GM06990 (cell line): ENCODE results near the gene RYR2.
"Not testable (repeated sequence)": the region's sequence is repeated elsewhere in the genome, so short reads cannot be mapped to it uniquely, and the experiment has no call there.

Source experiments
- DNase-seq: peaks from one replicate; pipeline ENCODE4 v3.0.0-alpha.2; 2011; ENCODE audit not compliant: insufficient read length; ENCODE audit errors: extremely low read depth
- H3K27me3 ChIP-seq: replicated peaks from 2 replicates; pipeline ENCODE4 v1.6.0; 2011; ENCODE audit warnings: low read length; ENCODE audit not compliant: control insufficient read depth, insufficient read depth
- H3K36me3 ChIP-seq: 2 replicates; pipeline ENCODE4 v1.5.1; 2011; ENCODE audit warnings: low read length; ENCODE audit not compliant: control insufficient read depth, insufficient read depth
- H3K4me3 ChIP-seq: replicated peaks from 2 replicates; pipeline ENCODE4 v1.5.1; 2011; ENCODE audit warnings: low read depth, mild to moderate bottlenecking, control low read depth, low read length
- TF ChIP-seq, protein P1 (sequence below): IDR thresholded peaks from 2 replicates; pipeline ENCODE4 v1.5.1; 2011; ENCODE audit warnings: low read length, control low read depth, mild to moderate bottlenecking, inconsistent platforms; ENCODE audit not compliant: insufficient read depth, poor library complexity, severe bottlenecking

RYR2 gene

DNA sequence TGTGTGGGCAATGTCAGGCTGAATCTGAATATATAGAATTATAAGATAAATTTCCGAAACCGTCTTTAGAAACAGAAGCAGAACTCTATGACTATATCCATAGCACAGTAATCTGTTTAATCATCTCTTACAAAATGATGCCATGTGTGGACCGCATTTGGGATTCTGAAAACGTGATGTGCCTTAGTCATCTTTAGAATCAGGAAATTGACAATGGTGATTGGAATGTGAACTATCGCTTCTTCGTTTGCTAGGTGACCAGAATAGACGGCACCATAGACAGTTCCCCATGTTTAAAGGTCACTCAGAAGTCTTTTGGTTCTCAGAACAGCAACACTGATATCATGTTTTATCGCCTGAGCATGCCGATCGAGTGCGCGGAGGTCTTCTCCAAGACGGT lies 548.4 kb downstream of the RYR2 start:
- no peak for DNase-seq
- TF ChIP-seq, protein P1, sequence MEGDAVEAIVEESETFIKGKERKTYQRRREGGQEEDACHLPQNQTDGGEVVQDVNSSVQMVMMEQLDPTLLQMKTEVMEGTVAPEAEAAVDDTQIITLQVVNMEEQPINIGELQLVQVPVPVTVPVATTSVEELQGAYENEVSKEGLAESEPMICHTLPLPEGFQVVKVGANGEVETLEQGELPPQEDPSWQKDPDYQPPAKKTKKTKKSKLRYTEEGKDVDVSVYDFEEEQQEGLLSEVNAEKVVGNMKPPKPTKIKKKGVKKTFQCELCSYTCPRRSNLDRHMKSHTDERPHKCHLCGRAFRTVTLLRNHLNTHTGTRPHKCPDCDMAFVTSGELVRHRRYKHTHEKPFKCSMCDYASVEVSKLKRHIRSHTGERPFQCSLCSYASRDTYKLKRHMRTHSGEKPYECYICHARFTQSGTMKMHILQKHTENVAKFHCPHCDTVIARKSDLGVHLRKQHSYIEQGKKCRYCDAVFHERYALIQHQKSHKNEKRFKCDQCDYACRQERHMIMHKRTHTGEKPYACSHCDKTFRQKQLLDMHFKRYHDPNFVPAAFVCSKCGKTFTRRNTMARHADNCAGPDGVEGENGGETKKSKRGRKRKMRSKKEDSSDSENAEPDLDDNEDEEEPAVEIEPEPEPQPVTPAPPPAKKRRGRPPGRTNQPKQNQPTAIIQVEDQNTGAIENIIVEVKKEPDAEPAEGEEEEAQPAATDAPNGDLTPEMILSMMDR, result no peak
- Histone ChIP-seq H3K4me3 (no peak overlapping the region), H3K27me3 (no peaks in the 10 kb centered on the region), H3K36me3 (no peaks in the 10 kb centered on the region)

DNA sequence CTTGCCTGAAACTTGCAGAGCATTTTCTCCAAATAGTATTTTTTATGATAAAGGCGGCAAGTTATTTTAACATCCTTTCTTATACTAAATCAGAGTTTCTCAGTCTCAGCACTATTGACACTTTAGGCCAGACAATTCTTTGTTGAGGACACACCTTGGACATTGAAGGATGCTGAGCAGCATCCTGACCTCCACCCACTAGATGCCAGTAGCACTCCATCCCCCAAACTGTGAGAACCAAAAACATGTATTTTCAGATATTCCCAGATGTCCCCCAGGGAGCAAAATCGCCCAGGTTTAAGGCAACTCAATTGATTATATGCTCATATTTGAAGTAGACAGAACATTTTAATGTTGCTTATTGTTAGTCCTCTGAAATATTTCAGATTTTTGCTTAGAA lies 549.4 kb downstream of the RYR2 start:
- TF ChIP-seq, protein P1, result no peak
- Histone ChIP-seq H3K36me3 (no peaks in the 10 kb centered on the region), H3K4me3 (no peak overlapping the region), H3K27me3 (no peaks in the 10 kb centered on the region)
- DNase-seq, result no peak

DNA sequence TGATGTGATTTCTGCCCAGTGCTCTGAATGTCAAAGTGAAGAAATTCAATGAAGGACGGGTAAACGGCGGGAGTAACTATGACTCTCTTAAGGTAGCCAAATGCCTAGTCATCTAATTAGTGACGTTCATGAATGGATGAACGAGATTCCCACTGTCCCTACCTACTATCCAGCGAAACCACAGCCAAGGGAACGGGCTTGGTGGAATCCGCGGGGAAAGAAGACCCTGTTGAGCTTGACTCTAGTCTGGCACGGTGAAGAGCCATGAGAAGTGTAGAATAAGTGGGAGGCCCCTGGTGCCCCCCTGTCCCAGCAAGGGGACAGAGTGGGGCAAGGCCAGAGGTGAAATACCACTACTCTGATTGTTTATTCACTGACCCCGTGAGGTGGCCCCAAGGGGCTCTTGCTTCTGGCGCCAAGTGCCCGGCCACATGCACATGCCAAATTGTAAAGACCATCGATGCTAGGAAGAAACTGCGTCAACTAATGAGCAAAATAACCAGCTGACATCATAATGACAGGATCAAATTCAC lies 561.1 kb downstream of the RYR2 start:
- peak; percentile 2 for DNase-seq
- H3K36me3 ChIP-seq, H3K4me3 ChIP-seq, H3K27me3 ChIP-seq: not testable (repeated sequence)

DNA sequence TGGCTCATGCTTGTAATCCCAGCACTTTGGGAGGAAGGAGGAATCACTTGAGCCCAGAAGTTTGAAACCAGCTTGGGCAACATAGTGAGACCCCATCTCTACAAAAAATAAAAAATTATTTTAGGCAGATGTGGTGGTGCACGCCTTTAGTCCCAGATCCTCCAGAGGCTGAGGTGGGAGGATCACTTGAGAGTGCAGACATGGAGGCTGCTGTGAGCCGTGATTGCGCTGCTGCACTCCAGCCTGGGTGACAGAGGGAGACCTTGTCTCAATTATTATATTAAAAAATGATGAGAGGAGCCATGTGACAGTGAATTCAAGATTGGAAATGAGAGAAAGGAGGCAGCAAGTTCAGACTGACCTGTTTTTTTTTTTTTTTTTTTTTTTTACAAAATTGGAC lies 566.4 kb downstream of the RYR2 start:
- Histone ChIP-seq H3K27me3 (no peaks in the 10 kb centered on the region), H3K36me3 (no peaks in the 10 kb centered on the region), H3K4me3 (no peak overlapping the region)
- TF ChIP-seq, protein P1, result no peak
- no peak for DNase-seq

DNA sequence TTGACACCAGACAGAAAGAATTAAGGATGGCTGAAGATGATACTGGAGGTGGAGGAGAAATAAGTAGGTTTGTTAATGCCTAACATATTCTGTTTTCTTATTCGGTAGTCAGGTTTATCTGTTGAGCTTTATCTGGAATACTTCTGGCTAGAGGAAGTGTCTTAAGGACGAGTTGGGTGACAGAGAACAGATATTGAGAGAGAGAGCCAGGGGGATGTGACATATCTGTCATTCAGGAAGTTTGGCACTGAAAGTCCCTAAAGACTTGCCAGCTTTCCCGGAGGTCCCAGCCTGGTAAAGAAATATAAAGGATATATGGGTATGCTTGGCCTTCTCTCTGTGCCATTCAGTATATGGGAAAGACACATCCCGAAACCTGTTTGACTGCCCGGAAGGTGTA lies 568.2 kb downstream of the RYR2 start:
- H3K27me3 ChIP-seq, result no peaks in the 10 kb centered on the region
- H3K4me3 ChIP-seq, result no peak overlapping the region
- DNase-seq, result no peak
- TF ChIP-seq, protein P1, result no peak
- no peaks in the 10 kb centered on the region for H3K36me3 ChIP-seq

DNA sequence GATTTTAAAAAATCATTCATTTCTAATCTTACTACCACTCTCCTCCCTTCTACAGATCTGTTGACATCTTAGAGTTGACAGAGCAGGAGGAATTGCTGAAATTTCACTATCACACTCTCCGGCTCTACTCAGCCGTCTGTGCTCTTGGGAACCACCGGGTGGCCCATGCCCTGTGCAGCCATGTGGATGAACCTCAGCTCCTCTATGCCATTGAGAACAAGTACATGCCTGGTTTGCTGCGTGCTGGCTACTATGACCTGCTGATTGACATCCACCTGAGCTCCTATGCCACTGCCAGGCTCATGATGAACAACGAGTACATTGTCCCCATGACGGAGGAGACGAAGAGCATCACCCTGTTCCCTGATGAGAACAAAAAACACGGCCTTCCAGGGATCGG lies 572.0 kb downstream of the RYR2 start:
- Histone ChIP-seq H3K27me3 (no peaks in the 10 kb centered on the region), H3K36me3 (no peaks in the 10 kb centered on the region), H3K4me3 (no peak overlapping the region)
- DNase-seq, result no peak
- TF ChIP-seq, protein P1, result no peak
